HCT116 (cell line): Measurements from ENCODE around the gene ESRRA. TPM values are rescaled to one million over a fixed set of nuclear protein-coding genes. Genes with fewer than 3 reads are reported as not detected.

Experiments used
- ATAC-seq: fragments of 200-7000 bp; cut with Tn5 transposase; 2 replicates; pipeline ENCODE4 v1.9.1; 2020; ENCODE audit warnings: mild to moderate bottlenecking, moderate library complexity
- BruUV-seq: library from RNA; stranded (reverse); fragments of 400-500 nt; replicated peaks from 2 replicates; lab custom pipeline; 2021; lab: Mats Ljungman, UMichigan
- CTCF ChIA-PET: fragments of 300-600 bp; sonication (Branson Sonifier 250); formaldehyde crosslinking; loops from one replicate; lab custom pipeline; 2021; ENCODE audit warnings: antibody characterized with exemption; lab: Charles Lee
- POLR2A ChIA-PET: fragments of 300-600, 350-600 bp; sonication (Branson Sonifier 250); formaldehyde crosslinking; loops from one replicate; lab custom pipeline; 2021; ENCODE audit warnings: antibody characterized with exemption; lab: Charles Lee
- RAD21 ChIA-PET, 2 experiments: fragments of 300-600 bp; sonication (Branson Sonifier 250); formaldehyde crosslinking; loops; one replicate each; lab custom pipeline; 2023; ENCODE audit warnings: low total read pairs in 2 of 2; ENCODE audit not compliant: uncharacterized antibody in 2 of 2, unreplicated experiment in 2 of 2, low non-redundant PET in 1 of 2; lab: Charles Lee
- DNase-seq: peaks from one replicate; pipeline ENCODE4 v3.0.0-alpha.2; 2010; ENCODE audit warnings: low read depth, low spot score
- H2AFZ ChIP-seq: fragments of 200-600 bp; shearing (Covaris generic), sonication (generic); 2 replicates; pipeline ENCODE4 v1.6.1; 2017; ENCODE audit warnings: low read depth, mixed run types, mixed read lengths, antibody characterized with exemption, low read length; ENCODE audit not compliant: poor library complexity, severe bottlenecking
- H3K27ac ChIP-seq: 2 replicates; pipeline ENCODE4 v1.5.1; 2012; ENCODE audit warnings: low read depth, low read length
- H3K27me3 ChIP-seq: fragments of 200-600 bp; sonication (generic); 2 replicates; pipeline ENCODE4 v1.6.1; 2016; ENCODE audit warnings: mixed run types, low read length, mixed read lengths; ENCODE audit not compliant: insufficient read depth
- H3K36me3 ChIP-seq, 2 experiments: fragments of 200-500 bp in 1 of 2; fragments of 200-600 bp in 1 of 2; sonication (Bioruptor generic) in 1 of 2; sonication (generic) in 1 of 2; 2 replicates each; pipeline versions ENCODE4 v1.5.1 to v1.6.1; 2014 to 2016; ENCODE audit warnings: low read length in 2 of 2, inconsistent platforms in 1 of 2, mixed read lengths in 1 of 2, mixed run types in 1 of 2; ENCODE audit not compliant: insufficient read depth in 2 of 2, control insufficient read depth in 1 of 2
- H3K4me1 ChIP-seq, 2 experiments: fragments of 200-600 bp in 1 of 2; sonication (generic) in 1 of 2; 2 replicates each; pipeline versions ENCODE4 v1.5.1 to v1.6.1; 2012 to 2017; ENCODE audit warnings: low read length in 2 of 2, inconsistent platforms in 1 of 2, mild to moderate bottlenecking in 1 of 2, mixed read lengths in 1 of 2, mixed run types in 1 of 2, moderate library complexity in 1 of 2; ENCODE audit not compliant: insufficient read depth in 2 of 2, control insufficient read depth in 1 of 2
- H3K4me2 ChIP-seq: fragments of 200-600 bp; sonication (generic); 2 replicates; pipeline ENCODE4 v1.6.1; 2017; ENCODE audit warnings: mixed run types, low read length, mixed read lengths
- H3K4me3 ChIP-seq, 2 experiments: fragments of 200-600 bp in 1 of 2; sonication (generic) in 1 of 2; replicated peaks in 1 of 2; 2 replicates each; pipeline ENCODE4 v1.5.1; 2011 to 2016; ENCODE audit warnings: low read length in 2 of 2, control low read depth in 1 of 2, low read depth in 1 of 2, mild to moderate bottlenecking in 1 of 2, mixed read lengths in 1 of 2, mixed run types in 1 of 2
- H3K79me2 ChIP-seq: fragments of 200-600 bp; sonication (generic); 2 replicates; pipeline ENCODE4 v1.6.1; 2017; ENCODE audit warnings: mild to moderate bottlenecking, mixed run types, low read length, moderate library complexity, mixed read lengths; ENCODE audit not compliant: insufficient read depth
- H3K9ac ChIP-seq: fragments of 200-600 bp; sonication (generic); 2 replicates; pipeline ENCODE4 v1.6.1; 2016; ENCODE audit warnings: low read length, mixed read lengths
- H3K9me2 ChIP-seq: fragments of 200-600 bp; sonication (generic), shearing (Covaris generic); 2 replicates; pipeline ENCODE4 v1.6.1; 2017; ENCODE audit warnings: mixed run types, mild to moderate bottlenecking, moderate library complexity; ENCODE audit not compliant: insufficient read depth
- H3K9me3 ChIP-seq, 2 experiments: fragments of 200-500 bp in 1 of 2; fragments of 200-600 bp in 1 of 2; sonication (Bioruptor generic) in 1 of 2; sonication (generic) in 1 of 2; 2 replicates each; pipeline ENCODE4 v1.6.1; 2014 to 2017; ENCODE audit warnings: low read length in 2 of 2, mixed read lengths in 2 of 2, inconsistent platforms in 1 of 2, low read depth in 1 of 2, mild to moderate bottlenecking in 1 of 2, mixed run types in 1 of 2, moderate library complexity in 1 of 2; ENCODE audit not compliant: control insufficient read depth in 1 of 2, insufficient read depth in 1 of 2
- H4K20me1 ChIP-seq: fragments of 200-600 bp; sonication (generic), shearing (Covaris generic); 2 replicates; pipeline ENCODE4 v1.6.1; 2017; ENCODE audit warnings: mixed run types, mild to moderate bottlenecking, moderate library complexity; ENCODE audit not compliant: insufficient read depth
- CEBPB ChIP-seq: IDR thresholded peaks from 2 replicates; pipeline ENCODE4 v1.6.1; 2012; ENCODE audit warnings: low read depth
- EGR1 ChIP-seq: IDR thresholded peaks from 2 replicates; pipeline ENCODE4 v1.6.1; 2012; ENCODE audit warnings: low read depth
- EZH2 ChIP-seq: fragments of 200-600 bp; sonication (generic); IDR thresholded peaks from 2 replicates; pipeline ENCODE4 v1.6.1; 2017; ENCODE audit warnings: antibody characterized with exemption, mixed run types
- FOSL1 ChIP-seq: IDR thresholded peaks from 2 replicates; pipeline ENCODE4 v1.6.1; 2012; ENCODE audit warnings: low read depth
- POLR2A ChIP-seq: IDR thresholded peaks from 2 replicates; pipeline ENCODE4 v1.7.0; 2011; ENCODE audit warnings: borderline replicate concordance; ENCODE audit not compliant: insufficient read depth, insufficient read length; ENCODE audit errors: extremely low read depth
- POLR2AphosphoS5 ChIP-seq: IDR thresholded peaks from 2 replicates; pipeline ENCODE4 v1.6.1; 2011; ENCODE audit warnings: mild to moderate bottlenecking, low read depth, low read length, moderate library complexity
- SP1 ChIP-seq: IDR thresholded peaks from 2 replicates; pipeline ENCODE4 v1.6.1; 2012; ENCODE audit warnings: low read depth
- TCF7L2 ChIP-seq: IDR thresholded peaks from 2 replicates; pipeline ENCODE4 v1.7.0; 2011; ENCODE audit warnings: borderline replicate concordance, inconsistent platforms; ENCODE audit not compliant: insufficient read depth, insufficient read length; ENCODE audit errors: extremely low read depth
- intact Hi-C: fragments of 100-400 bp; cut with micrococcal nuclease; formaldehyde crosslinking; loops from 2 replicates; pipeline ENCODE4 v1.10.0; 2022
- total RNA-seq: library from RNA; stranded (reverse); gene quantifications from one replicate; pipeline ENCODE4 v1.2.1, GENCODE V29; 2021; ENCODE audit not compliant: unreplicated experiment
- TF ChIP-seq, protein P1 (sequence below): IDR thresholded peaks from 2 replicates; pipeline ENCODE4 v1.6.1; 2011; ENCODE audit warnings: mild to moderate bottlenecking, low read length, moderate library complexity; ENCODE audit not compliant: insufficient replicate concordance; ENCODE audit errors: extremely low read depth
- TF ChIP-seq, protein P2 (sequence below): IDR thresholded peaks from 2 replicates; pipeline ENCODE4 v1.6.1; 2012; ENCODE audit warnings: low read depth

Gene ESRRA
- total RNA-seq, 1 experiment from 2014 or later, result 62.7 TPM

DNA sequence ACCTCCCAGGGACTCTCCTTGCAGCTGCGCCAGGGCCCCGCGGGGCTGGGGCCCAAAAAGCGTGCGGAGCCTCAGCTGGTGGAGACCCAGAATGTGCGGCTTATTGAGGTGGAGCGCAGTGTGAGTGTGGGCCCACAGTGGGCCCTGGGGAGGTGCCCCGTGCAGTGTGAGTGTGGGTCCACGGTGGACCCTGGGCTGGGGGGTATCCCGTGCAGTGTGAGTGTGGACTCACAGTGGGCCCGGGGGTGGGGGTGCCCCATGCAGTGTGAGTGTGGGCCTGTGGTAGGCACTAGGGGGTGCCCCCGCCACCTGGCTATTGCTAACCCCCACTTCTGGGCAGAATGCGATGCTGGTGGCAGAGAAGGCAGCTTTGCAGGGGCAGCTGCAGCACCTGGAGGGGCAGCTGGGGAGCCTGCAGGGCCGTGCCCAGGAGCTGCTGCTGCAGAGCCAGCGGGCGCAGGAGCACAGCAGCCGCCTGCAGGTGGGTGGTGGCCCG is 45.9 kb downstream of the ESRRA start:
- Histone ChIP-seq H3K9me2 (no peaks in the 10 kb centered on the region), H3K4me3 (no peak overlapping the region), H3K79me2 (no peaks in the 10 kb centered on the region), H3K9me3 (no peaks in the 10 kb centered on the region), H3K4me2 (no peak overlapping the region)
- RAD21 ChIA-PET, result no interaction called here
- DNase-seq, result no peak
- TF ChIP-seq TCF7L2 (no peak), SP1 (no peak), FOSL1 (no peak), POLR2AphosphoS5 (no peak), CEBPB (no peak), EGR1 (no peak), EZH2 (no peak), POLR2A (no peak)
- TF ChIP-seq, protein P1, sequence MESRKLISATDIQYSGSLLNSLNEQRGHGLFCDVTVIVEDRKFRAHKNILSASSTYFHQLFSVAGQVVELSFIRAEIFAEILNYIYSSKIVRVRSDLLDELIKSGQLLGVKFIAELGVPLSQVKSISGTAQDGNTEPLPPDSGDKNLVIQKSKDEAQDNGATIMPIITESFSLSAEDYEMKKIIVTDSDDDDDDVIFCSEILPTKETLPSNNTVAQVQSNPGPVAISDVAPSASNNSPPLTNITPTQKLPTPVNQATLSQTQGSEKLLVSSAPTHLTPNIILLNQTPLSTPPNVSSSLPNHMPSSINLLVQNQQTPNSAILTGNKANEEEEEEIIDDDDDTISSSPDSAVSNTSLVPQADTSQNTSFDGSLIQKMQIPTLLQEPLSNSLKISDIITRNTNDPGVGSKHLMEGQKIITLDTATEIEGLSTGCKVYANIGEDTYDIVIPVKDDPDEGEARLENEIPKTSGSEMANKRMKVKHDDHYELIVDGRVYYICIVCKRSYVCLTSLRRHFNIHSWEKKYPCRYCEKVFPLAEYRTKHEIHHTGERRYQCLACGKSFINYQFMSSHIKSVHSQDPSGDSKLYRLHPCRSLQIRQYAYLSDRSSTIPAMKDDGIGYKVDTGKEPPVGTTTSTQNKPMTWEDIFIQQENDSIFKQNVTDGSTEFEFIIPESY, result no peak
- TF ChIP-seq, protein P2, sequence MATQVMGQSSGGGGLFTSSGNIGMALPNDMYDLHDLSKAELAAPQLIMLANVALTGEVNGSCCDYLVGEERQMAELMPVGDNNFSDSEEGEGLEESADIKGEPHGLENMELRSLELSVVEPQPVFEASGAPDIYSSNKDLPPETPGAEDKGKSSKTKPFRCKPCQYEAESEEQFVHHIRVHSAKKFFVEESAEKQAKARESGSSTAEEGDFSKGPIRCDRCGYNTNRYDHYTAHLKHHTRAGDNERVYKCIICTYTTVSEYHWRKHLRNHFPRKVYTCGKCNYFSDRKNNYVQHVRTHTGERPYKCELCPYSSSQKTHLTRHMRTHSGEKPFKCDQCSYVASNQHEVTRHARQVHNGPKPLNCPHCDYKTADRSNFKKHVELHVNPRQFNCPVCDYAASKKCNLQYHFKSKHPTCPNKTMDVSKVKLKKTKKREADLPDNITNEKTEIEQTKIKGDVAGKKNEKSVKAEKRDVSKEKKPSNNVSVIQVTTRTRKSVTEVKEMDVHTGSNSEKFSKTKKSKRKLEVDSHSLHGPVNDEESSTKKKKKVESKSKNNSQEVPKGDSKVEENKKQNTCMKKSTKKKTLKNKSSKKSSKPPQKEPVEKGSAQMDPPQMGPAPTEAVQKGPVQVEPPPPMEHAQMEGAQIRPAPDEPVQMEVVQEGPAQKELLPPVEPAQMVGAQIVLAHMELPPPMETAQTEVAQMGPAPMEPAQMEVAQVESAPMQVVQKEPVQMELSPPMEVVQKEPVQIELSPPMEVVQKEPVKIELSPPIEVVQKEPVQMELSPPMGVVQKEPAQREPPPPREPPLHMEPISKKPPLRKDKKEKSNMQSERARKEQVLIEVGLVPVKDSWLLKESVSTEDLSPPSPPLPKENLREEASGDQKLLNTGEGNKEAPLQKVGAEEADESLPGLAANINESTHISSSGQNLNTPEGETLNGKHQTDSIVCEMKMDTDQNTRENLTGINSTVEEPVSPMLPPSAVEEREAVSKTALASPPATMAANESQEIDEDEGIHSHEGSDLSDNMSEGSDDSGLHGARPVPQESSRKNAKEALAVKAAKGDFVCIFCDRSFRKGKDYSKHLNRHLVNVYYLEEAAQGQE, result no peak
- TF ChIP-seq, all 23 proteins: peak for 0
- H3K27me3 ChIP-seq, result no peaks in the 10 kb centered on the region
- no peak for ATAC-seq
- POLR2A ChIA-PET, result interaction anchor here (0.8 kb wide), 1 partner anchor 19 kb away, joined by 4 read pairs; no protein-coding TSS in a partner anchor
- no TSS peak for BruUV-seq
- no peaks in the 10 kb centered on the region for H4K20me1 ChIP-seq
- CTCF ChIA-PET, result no interaction called here
- H2AFZ ChIP-seq, result no peak overlapping the region
- peaks cover 7 to 28% of the 10 kb centered on the region in 2 experiments for H3K4me1 ChIP-seq
- intact Hi-C loops, result no loop called here
- no peak overlapping the region for H3K9ac ChIP-seq
- no peaks in the 10 kb centered on the region for H3K36me3 ChIP-seq
- no peak overlapping the region for H3K27ac ChIP-seq
